Muscle of leg (tissue), 11 donors: ENCODE measurements around the gene PRRX2. TPM values are rescaled to one million over a fixed set of nuclear protein-coding genes. Genes with fewer than 3 reads are reported as not detected.

Source experiments
- DNase-seq: peaks from one replicate; pipeline ENCODE4 v3.0.0; 2013
- H3K27ac ChIP-seq: one replicate; pipeline ENCODE4 v1.5.1; 2013; ENCODE audit warnings: mild to moderate bottlenecking, low read length, control low read depth
- H3K27me3 ChIP-seq: one replicate; pipeline ENCODE4 v1.6.1; 2013; ENCODE audit warnings: low read length; ENCODE audit not compliant: control insufficient read depth, insufficient read depth
- H3K36me3 ChIP-seq: one replicate; pipeline ENCODE4 v1.6.1; 2013; ENCODE audit warnings: low read length; ENCODE audit not compliant: control insufficient read depth, insufficient read depth
- H3K4me1 ChIP-seq: one replicate; pipeline ENCODE4 v1.6.1; 2013; ENCODE audit warnings: low read length; ENCODE audit not compliant: control insufficient read depth, insufficient read depth
- H3K4me3 ChIP-seq: one replicate; pipeline ENCODE4 v1.5.1; 2013; ENCODE audit warnings: low read length, control low read depth
- H3K9me3 ChIP-seq: replicated peaks from 2 replicates; pipeline ENCODE4 v1.6.1; 2013; ENCODE audit warnings: low read depth, low read length; ENCODE audit not compliant: control insufficient read depth
- WGBS: methylation state at CpG from one replicate; pipeline ENCODE4 v1.1.5; 2013; ENCODE audit warnings: missing lambda C conversion rate; ENCODE audit not compliant: insufficient coverage; 5-methylcytosine and 5-hydroxymethylcytosine counted together
- polyA plus RNA-seq, 8 donors: library from polyadenylated mRNA; unstranded; fragments of 120-200 nt; gene quantifications; one replicate each; pipeline versions ENCODE4 v1.2.1 to v1.2.3, GENCODE V29; 2013; ENCODE audit warnings: inconsistent platforms in 1 of 8, low replicate concordance in 1 of 8; ENCODE audit not compliant: insufficient read length in 8 of 8, insufficient read depth in 1 of 8
- total RNA-seq: library from RNA; stranded (reverse); fragments of 120-200 nt; gene quantifications from one replicate; pipeline ENCODE4 v1.2.4, GENCODE V29; 2013

Gene PRRX2
- total and polyA plus RNA-seq, 9 donors, result 2.3 to 8.9 (median 4.5) TPM

DNA sequence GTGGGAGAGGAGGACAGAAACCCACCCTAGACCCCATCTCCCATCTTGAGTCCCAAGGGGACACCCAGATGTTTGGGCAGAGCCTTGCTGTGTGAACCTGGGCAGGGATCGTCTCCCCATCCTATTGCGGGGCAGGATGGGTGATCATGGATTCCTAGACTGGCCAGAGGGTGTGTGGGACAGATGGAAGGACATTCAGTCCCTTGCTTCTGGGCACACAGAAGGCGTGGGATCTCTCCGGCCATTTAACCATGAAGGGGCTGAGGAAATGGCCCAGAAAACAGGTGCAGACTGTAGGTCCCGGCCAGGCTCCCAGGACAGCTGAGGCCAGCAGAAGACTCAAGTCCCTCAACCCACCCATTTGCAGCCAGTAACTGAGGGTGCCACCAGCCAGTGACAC lies 57.5 kb downstream of the PRRX2 start:
- H3K27me3 ChIP-seq, result peaks cover 17% of the 10 kb centered on the region
- no peaks in the 10 kb centered on the region for H3K36me3 ChIP-seq
- peaks cover 25% of the 10 kb centered on the region for H3K4me1 ChIP-seq
- no peaks in the 10 kb centered on the region for H3K9me3 ChIP-seq
- H3K4me3 ChIP-seq, result no peak overlapping the region
- WGBS, result 83% methylated on average over 2 of the region's 5 CpGs
- H3K27ac ChIP-seq, result no peak overlapping the region
- no peak for DNase-seq

DNA sequence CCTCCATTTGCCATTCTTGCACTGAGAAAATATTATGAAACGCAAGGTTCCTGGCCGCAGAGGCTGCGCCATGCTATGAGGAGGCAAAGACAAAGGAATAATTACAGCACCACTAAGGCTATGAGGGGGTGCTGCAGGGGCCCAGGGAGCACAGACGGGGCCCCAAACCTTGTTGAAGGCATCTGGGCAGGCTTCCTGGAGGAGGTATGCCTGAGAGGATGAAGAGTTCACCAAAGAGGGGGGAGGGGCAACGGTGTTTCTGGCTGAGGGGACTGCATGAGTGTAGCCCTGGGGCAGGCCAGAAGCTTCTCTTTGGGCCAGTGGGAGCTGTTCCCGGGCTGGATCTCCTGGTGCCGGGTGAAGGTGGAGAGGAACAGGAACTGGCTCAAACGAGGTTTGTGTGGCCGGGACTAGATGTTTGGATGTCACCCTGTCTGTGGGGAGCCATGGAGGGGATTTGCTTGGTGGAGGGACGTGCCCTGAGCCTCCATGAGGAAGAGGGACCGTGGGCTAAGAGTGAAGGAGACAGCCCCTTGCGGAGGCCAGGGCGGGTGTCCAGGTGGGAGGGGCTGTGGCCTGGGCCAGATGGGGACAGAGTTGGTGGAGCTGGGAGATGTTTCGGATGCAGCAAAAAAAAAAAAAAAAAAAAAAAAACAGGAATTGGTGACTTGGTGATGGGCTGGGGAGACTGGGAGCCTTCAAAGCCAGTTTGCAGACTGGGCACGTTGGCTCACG lies 59.2 kb downstream of the PRRX2 start:
- Histone ChIP-seq H3K27me3 (peaks cover 8% of the 10 kb centered on the region), H3K9me3 (no peaks in the 10 kb centered on the region), H3K36me3 (no peaks in the 10 kb centered on the region), H3K4me1 (peaks cover 25% of the 10 kb centered on the region), H3K4me3 (no peak overlapping the region), H3K27ac (no peak overlapping the region)
- peak; percentile 33 for DNase-seq
- WGBS, result 66% methylated on average over 16 of the region's 16 CpGs

DNA sequence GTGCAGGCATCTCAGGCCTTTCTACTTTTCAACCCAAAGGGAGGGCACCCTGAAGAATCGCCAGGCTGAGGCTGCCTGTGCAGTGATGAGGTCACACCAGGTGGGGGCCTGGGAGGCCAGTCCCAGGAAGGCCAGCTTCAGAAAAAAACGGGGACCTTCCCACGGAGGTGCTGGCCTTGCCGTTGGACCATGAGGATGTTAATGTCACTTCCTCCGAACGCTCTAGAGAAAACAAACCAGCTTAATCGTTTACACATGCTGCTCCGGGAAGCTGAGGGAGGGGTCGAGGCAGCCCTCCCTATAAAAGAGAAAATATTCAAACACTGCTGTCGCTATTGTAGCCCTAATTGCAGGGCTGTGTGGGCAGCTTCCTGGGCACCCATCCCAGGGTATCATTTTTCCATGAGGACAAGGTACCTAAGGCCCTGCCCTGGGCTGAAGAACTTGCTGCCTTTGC lies 60.4 kb downstream of the PRRX2 start:
- Histone ChIP-seq H3K27me3 (no peaks in the 10 kb centered on the region), H3K36me3 (no peaks in the 10 kb centered on the region), H3K4me3 (no peak overlapping the region), H3K27ac (peak overlapping the region; percentile 89), H3K9me3 (no peaks in the 10 kb centered on the region), H3K4me1 (peaks cover 25% of the 10 kb centered on the region)
- 7% methylated on average over 4 of the region's 10 CpGs for WGBS
- DNase-seq, result peak; percentile 88

DNA sequence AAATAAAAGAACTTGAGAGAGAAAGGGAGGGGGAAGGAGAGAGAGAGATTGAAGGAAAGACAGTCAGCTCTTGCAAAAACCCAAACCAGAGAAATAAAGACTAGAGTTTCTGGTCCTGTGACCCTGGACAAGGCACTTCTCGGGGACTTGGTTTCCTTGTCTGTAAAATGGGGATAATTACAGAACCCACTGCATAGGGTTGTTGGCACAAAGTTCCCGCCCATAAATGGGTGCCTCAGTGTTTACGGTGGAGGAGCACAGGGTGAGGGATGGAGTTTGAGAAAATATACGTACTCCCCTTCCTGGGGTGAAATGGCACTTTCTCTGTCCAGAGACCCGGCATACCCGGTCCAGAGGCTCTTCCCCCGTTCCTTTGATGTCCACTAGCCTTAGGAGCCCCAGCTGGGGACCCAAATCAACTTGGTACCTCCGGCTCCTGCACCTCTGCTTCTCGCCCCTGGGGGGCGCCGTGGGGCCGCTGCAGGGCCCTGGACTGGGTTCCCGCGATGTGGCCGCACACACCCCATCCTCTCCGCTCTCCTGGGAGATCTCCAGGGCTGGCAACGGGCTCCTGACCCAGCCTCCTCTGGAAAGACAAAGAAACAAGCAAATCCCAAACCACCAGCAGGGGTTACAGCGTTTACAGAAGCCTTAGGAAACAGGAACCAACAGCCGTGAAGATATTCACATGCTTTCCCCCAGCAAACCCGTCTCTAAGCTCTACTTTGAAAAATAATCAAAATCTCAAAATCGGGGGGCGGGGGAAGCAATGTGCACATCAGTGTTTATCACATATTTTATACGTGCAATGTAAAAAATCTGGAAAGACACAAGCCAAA lies 61.1 kb downstream of the PRRX2 start:
- peak; percentile 90 for DNase-seq
- WGBS, result 8% methylated on average over 11 of the region's 23 CpGs
- no peaks in the 10 kb centered on the region for H3K27me3 ChIP-seq
- H3K4me3 ChIP-seq, result no peak overlapping the region
- peaks cover 25% of the 10 kb centered on the region for H3K4me1 ChIP-seq
- no peaks in the 10 kb centered on the region for H3K36me3 ChIP-seq
- no peaks in the 10 kb centered on the region for H3K9me3 ChIP-seq
- peak overlapping the region; percentile 89 for H3K27ac ChIP-seq

DNA sequence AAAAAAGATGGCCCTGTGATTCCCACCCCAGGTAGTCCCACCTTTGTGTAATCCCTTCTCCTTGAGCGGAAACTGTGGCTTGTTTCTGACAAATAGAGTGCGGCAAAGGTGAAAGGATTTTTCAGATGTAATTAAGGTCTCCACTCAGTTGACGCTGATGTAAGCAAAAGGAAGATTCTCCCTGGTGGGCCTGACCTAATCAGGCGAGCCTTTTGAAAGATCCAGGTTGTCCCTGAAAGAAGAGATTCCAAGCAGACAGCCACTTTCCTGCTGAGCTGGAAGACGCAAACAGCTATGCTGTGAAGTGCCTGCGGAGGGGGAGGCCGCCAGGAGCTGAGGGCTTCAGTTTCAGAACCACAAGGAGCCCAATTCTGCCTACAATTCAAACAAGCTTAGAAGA lies 63.3 kb downstream of the PRRX2 start:
- peaks cover 3% of the 10 kb centered on the region for H3K27me3 ChIP-seq
- H3K36me3 ChIP-seq, result no peaks in the 10 kb centered on the region
- H3K4me1 ChIP-seq, result peaks cover 25% of the 10 kb centered on the region
- H3K4me3 ChIP-seq, result no peak overlapping the region
- no peak for DNase-seq
- no peaks in the 10 kb centered on the region for H3K9me3 ChIP-seq
- H3K27ac ChIP-seq, result no peak overlapping the region
- 100% methylated on average over 2 of the region's 7 CpGs for WGBS

DNA sequence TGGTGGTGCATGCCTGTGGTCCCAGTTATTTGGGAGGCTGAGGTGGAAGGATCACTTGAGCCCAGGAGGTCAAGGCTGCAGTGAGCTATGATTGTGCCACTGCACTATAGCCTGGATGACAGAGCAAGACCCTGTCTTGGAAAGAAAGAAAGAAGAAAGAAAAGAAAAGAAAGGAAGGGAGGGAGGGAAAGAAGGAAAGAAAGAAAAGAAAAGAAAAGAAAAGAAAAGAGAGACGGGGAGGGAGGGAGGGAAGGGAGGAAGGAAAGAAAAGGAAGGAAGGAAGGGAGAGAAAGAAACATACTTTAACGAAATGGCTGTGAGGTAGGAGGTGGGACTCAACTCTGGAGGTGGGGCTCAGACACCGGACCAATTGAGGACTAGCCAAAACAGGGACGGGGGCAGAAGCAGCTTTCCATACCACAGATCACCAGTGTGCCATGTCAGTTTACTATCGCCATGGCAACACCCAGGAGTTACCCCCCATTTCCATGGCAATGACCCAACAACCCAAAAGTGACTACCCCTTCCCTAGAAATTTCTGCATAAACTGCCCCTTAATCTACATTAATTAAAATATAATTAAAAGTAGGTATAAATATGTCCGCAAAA lies 66.1 kb downstream of the PRRX2 start:
- Histone ChIP-seq H3K27me3 (peaks cover 8% of the 10 kb centered on the region), H3K4me1 (peaks cover 7% of the 10 kb centered on the region), H3K36me3 (no peaks in the 10 kb centered on the region), H3K4me3 (no peak overlapping the region), H3K27ac (no peak overlapping the region), H3K9me3 (no peaks in the 10 kb centered on the region)
- no peak for DNase-seq
- WGBS, result 30% methylated on average over 3 of the region's 6 CpGs

DNA sequence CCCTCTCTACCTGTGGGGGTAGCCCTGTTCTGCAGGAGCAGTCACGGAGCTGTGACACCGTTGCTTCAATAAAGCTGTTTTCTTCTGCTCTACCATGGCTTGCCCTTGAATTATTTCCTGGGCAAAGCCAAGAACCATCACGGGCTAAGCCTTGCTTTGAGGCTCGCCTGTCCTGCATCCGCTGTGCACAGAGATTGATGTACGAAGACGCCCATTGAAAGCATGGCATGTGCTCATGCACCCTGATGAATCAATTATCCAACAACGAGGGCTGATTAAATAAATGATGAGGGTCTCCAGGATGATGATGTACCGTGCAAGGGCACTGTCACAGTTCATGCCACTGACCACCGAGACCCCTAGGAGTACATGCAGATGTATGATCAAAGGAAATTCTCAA lies 66.7 kb downstream of the PRRX2 start:
- Histone ChIP-seq H3K27me3 (peaks cover 12% of the 10 kb centered on the region), H3K27ac (no peak overlapping the region), H3K36me3 (no peaks in the 10 kb centered on the region), H3K4me3 (no peak overlapping the region), H3K4me1 (peaks cover 3% of the 10 kb centered on the region), H3K9me3 (no peaks in the 10 kb centered on the region)
- no peak for DNase-seq
- 85% methylated on average over 10 of the region's 10 CpGs for WGBS

DNA sequence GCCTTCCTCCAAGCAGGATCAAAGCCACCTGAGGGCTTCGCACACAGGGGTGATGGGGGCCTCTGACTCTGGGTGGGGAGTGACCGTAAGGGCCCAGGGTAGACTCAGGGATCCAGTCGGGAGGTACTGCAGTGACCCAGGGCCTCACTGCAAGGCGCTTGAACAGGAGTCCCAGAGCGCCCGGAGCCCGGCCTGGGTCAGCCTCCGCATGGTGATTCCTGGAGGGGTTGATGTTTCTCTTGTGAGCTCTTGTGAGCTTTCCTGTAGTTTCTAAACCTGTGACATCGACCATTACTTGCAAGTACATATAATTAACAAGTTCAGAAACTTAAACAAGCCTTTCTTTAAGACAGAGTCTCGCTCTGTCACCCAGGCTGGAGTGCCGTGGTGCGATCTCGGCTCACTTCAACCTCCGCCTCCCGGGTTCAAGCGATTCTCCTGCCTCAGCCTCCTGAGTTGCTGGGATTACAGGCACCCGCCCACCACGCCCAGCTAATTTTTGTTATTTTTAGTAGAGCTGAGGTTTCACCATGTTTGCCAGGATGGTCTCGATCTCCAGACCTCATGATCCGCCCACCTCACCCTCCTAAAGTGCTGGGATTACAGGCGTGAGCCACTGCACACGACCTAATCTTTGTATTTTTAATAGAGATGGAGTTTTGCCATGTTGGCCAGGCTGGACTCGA lies 67.6 kb downstream of the PRRX2 start:
- Histone ChIP-seq H3K9me3 (no peaks in the 10 kb centered on the region), H3K4me3 (no peak overlapping the region), H3K36me3 (no peaks in the 10 kb centered on the region), H3K27me3 (peaks cover 17% of the 10 kb centered on the region), H3K4me1 (peaks cover 8% of the 10 kb centered on the region), H3K27ac (no peak overlapping the region)
- DNase-seq, result no peak
- WGBS, result 88% methylated on average over 9 of the region's 23 CpGs

DNA sequence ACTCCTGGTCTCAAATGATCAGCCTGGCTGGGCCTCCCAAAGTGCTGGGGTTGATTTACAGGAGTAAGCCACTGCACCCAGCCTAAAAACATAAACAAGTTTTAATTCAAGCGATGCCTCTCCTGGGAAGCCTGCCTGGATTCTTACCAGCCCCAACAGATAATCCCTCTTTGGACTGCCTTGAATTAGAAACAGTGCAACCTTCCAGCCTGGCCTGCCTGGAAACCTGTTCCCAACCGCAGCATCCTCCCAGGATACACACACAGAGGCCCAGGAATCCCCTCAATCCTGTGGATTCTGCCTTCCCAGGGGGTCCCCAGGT lies 68.1 kb downstream of the PRRX2 start:
- DNase-seq, result no peak
- Histone ChIP-seq H3K36me3 (no peaks in the 10 kb centered on the region), H3K9me3 (no peaks in the 10 kb centered on the region), H3K4me1 (peaks cover 8% of the 10 kb centered on the region), H3K27me3 (peaks cover 20% of the 10 kb centered on the region), H3K4me3 (no peak overlapping the region), H3K27ac (no peak overlapping the region)
- WGBS, result 34% methylated on average over 2 of the region's 2 CpGs

DNA sequence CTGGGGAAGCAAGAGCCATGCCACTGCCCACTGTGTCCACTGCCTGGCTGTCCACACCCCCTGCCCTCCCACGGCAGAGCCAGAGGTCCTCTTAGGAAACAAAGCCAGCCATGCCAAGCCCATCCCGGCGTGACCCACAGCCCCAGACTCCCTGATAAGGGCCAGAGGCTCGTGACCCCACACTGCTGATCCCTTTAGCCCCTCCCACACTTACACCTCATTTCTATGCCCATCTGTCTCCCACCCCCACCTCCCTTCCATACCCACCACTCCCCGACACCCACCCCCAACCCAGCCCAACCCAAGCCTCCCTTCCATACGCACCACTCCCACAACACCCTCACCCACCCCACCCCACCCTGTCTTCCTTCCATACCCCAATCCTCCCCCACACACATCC lies 70.1 kb downstream of the PRRX2 start:
- peaks cover 20% of the 10 kb centered on the region for H3K27me3 ChIP-seq
- no peak for DNase-seq
- no peak overlapping the region for H3K27ac ChIP-seq
- H3K4me3 ChIP-seq, result no peak overlapping the region
- 66% methylated on average over 5 of the region's 6 CpGs for WGBS
- no peaks in the 10 kb centered on the region for H3K9me3 ChIP-seq
- H3K36me3 ChIP-seq, result no peaks in the 10 kb centered on the region
- H3K4me1 ChIP-seq, result peaks cover 8% of the 10 kb centered on the region
